Stimulated activated naive B cell treated with anti-CD40 and anti-IgM and Interleukin-4, amounts not matched to agents 10 μg/mL and 1 μg/mL and 100 μg/mL, for 72 hours (primary cell): ENCODE measurements around the gene LAMB4.

Experiments used
- ATAC-seq, 2 donors: fragments of 150-1000 bp; cut with Tn5 transposase; replicated peaks; 2 replicates each; pipeline ENCODE4 v1.10.0; 2021; ENCODE audit warnings: moderate library complexity in 1 of 2
- DNase-seq: peaks from one replicate; pipeline ENCODE4 v3.0.0; 2021
- H3K27ac Mint-ChIP-seq: one replicate; pipeline ENCODE4 v1.8.0; 2022; ENCODE audit warnings: mild to moderate bottlenecking, mixed read lengths
- H3K27me3 Mint-ChIP-seq, 2 donors: one replicate each; pipeline ENCODE4 v1.8.0; 2022; ENCODE audit warnings: mixed read lengths in 2 of 2
- H3K36me3 Mint-ChIP-seq, 2 donors: one replicate each; pipeline ENCODE4 v1.8.0; 2022; ENCODE audit warnings: mixed read lengths in 2 of 2, mild to moderate bottlenecking in 1 of 2
- H3K4me1 Mint-ChIP-seq, 2 donors: one replicate each; pipeline ENCODE4 v1.8.0; 2022; ENCODE audit warnings: mixed read lengths in 2 of 2, mild to moderate bottlenecking in 1 of 2
- H3K4me3 Mint-ChIP-seq, 2 donors: one replicate each; pipeline ENCODE4 v1.8.0; 2022; ENCODE audit warnings: mild to moderate bottlenecking in 2 of 2, mixed read lengths in 2 of 2, moderate library complexity in 1 of 2
- H3K9me3 Mint-ChIP-seq, 2 donors: one replicate each; pipeline ENCODE4 v1.8.0; 2022; ENCODE audit warnings: mixed read lengths in 2 of 2, mild to moderate bottlenecking in 1 of 2

LAMB4 gene

DNA sequence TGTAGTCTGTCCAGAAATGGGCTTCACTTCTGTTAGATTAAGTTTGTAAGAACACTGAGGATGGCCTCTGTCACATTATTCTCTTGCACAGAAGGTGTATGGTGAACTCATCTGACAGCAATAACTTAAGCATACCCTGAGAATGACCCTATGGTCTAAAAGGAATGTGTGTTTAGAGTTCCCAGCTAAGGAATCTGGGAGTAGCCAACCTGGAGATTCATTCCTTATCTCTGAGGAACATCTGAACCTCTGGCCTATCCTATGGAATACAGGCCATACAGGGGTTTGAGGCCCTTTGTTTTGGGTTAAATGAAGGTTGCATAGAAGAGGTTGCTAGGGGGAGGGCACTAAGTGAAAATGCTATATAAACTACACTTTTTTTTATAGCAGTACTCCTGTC lies 41.4 kb downstream of the LAMB4 start:
- no peak overlapping the region for H3K27ac Mint-ChIP-seq
- H3K27me3 Mint-ChIP-seq, result peaks cover 6 to 8% of the 10 kb centered on the region in 2 donors
- H3K4me3 Mint-ChIP-seq, result no peak overlapping the region
- ATAC-seq, result no peak
- peaks cover 2% of the 10 kb centered on the region in 2 donors for H3K4me1 Mint-ChIP-seq
- no peak for DNase-seq
- no peaks in the 10 kb centered on the region for H3K9me3 Mint-ChIP-seq
- H3K36me3 Mint-ChIP-seq, result no peaks in the 10 kb centered on the region

- peaks cover 6 to 8% of the 10 kb centered on the region in 2 donors for H3K27me3 Mint-ChIP-seq
- no peak for ATAC-seq
- no peaks in the 10 kb centered on the region for H3K36me3 Mint-ChIP-seq
- no peak overlapping the region for H3K4me3 Mint-ChIP-seq
- DNase-seq, result no peak
- peaks cover 2 to 3% of the 10 kb centered on the region in 2 donors for H3K4me1 Mint-ChIP-seq
- no peaks in the 10 kb centered on the region for H3K9me3 Mint-ChIP-seq
- no peak overlapping the region for H3K27ac Mint-ChIP-seq
Measured at GRCh38 chr7:108087778-108088177, 42.4 kb downstream of the LAMB4 start.

- Mint-ChIP-seq H3K36me3 (no peaks in the 10 kb centered on the region), H3K27me3 (peaks cover 6 to 8% of the 10 kb centered on the region in 2 donors), H3K9me3 (peaks cover 0 to under 1% of the 10 kb centered on the region in 2 donors), H3K27ac (no peak overlapping the region), H3K4me1 (peaks cover 2 to 3% of the 10 kb centered on the region in 2 donors), H3K4me3 (no peak overlapping the region)
- DNase-seq (no peak), ATAC-seq (no peak)
Measured at GRCh38 chr7:108086962-108087361, 43.2 kb downstream of the LAMB4 start.

DNA sequence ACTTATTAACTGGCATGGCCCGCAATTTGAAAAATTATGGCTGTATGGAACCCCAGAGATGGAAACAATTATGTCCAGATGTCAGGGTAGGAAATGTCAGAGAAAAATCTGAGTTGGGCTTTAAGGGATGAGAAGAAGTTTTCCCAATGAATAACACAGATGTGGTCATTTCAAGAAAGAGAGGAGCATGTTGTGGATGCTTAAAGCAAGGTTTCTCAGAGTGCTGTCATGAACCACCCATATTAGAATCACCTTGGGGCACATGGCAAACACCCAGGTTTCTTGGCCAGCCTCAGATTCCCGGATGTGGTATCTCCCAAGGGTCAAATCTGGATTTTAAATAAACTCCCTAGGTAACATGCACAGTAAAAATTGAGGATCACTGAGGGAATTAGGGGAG lies 43.6 kb downstream of the LAMB4 start:
- peaks cover 2 to 4% of the 10 kb centered on the region in 2 donors for H3K9me3 Mint-ChIP-seq
- no peak overlapping the region for H3K4me3 Mint-ChIP-seq
- H3K4me1 Mint-ChIP-seq, result peaks cover 2 to 3% of the 10 kb centered on the region in 2 donors
- no peak overlapping the region for H3K27ac Mint-ChIP-seq
- no peak for DNase-seq
- H3K27me3 Mint-ChIP-seq, result peaks cover 7 to 9% of the 10 kb centered on the region in 2 donors
- ATAC-seq, result no peak
- H3K36me3 Mint-ChIP-seq, result peaks cover under 1 to 1% of the 10 kb centered on the region in 2 donors

- H3K9me3 Mint-ChIP-seq, result peaks cover 7 to 9% of the 10 kb centered on the region in 2 donors
- DNase-seq (no peak), ATAC-seq (no peak)
- peaks cover 7 to 11% of the 10 kb centered on the region in 2 donors for H3K27me3 Mint-ChIP-seq
- H3K4me3 Mint-ChIP-seq, result no peak overlapping the region
- H3K36me3 Mint-ChIP-seq, result peaks cover 2 to 5% of the 10 kb centered on the region in 2 donors
- peak overlapping the region; percentile 43 for H3K27ac Mint-ChIP-seq
- peaks cover 2 to 3% of the 10 kb centered on the region in 2 donors for H3K4me1 Mint-ChIP-seq
Measured at GRCh38 chr7:108083980-108084379, 46.2 kb downstream of the LAMB4 start.

- no peak overlapping the region for H3K4me3 Mint-ChIP-seq
- H3K27me3 Mint-ChIP-seq, result peaks cover 7 to 11% of the 10 kb centered on the region in 2 donors
- H3K9me3 Mint-ChIP-seq, result peaks cover 7 to 9% of the 10 kb centered on the region in 2 donors
- ATAC-seq (no peak), DNase-seq (no peak)
- H3K36me3 Mint-ChIP-seq, result peaks cover 2 to 5% of the 10 kb centered on the region in 2 donors
- peaks cover 2 to 3% of the 10 kb centered on the region in 2 donors for H3K4me1 Mint-ChIP-seq
- H3K27ac Mint-ChIP-seq, result no peak overlapping the region
Measured at GRCh38 chr7:108079648-108080591, 50.2 kb downstream of the LAMB4 start.

- DNase-seq (no peak), ATAC-seq (no peak)
- H3K4me1 Mint-ChIP-seq, result peaks cover 2 to 3% of the 10 kb centered on the region in 2 donors
- no peak overlapping the region for H3K27ac Mint-ChIP-seq
- peaks cover 7 to 9% of the 10 kb centered on the region in 2 donors for H3K9me3 Mint-ChIP-seq
- H3K36me3 Mint-ChIP-seq, result peaks cover 2 to 5% of the 10 kb centered on the region in 2 donors
- H3K27me3 Mint-ChIP-seq, result peaks cover 7 to 11% of the 10 kb centered on the region in 2 donors
- no peak overlapping the region for H3K4me3 Mint-ChIP-seq
Measured at GRCh38 chr7:108079276-108079647, 50.9 kb downstream of the LAMB4 start.

DNA sequence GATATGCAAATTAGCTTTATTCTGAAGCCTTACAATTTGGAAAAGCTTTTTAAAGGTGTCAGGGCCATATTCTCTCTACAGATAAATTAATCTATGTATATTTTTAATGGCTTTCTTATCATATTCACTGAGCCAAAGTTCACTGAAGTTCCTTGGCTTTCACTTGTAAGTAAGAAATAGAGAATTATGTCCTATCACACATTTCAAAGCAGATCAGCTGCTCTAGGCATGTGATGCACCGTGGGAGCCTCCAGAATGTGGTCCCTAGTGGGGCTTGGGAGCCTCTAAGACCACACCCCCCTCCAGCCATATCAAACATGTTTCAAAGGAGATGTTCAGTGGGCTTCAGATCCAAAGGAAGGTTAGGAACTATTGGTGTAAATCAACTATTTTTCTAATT lies 51.5 kb downstream of the LAMB4 start:
- DNase-seq (no peak), ATAC-seq (no peak)
- Mint-ChIP-seq H3K36me3 (peaks cover 2 to 5% of the 10 kb centered on the region in 2 donors), H3K9me3 (peaks cover 7 to 9% of the 10 kb centered on the region in 2 donors), H3K27me3 (peaks cover 7 to 11% of the 10 kb centered on the region in 2 donors), H3K4me1 (peaks cover 0 to under 1% of the 10 kb centered on the region in 2 donors), H3K27ac (no peak overlapping the region), H3K4me3 (no peak overlapping the region)

- ATAC-seq (no peak), DNase-seq (no peak)
- H3K4me1 Mint-ChIP-seq, result no peaks in the 10 kb centered on the region
- H3K36me3 Mint-ChIP-seq, result peaks cover 2 to 5% of the 10 kb centered on the region in 2 donors
- H3K27ac Mint-ChIP-seq, result no peak overlapping the region
- no peak overlapping the region for H3K4me3 Mint-ChIP-seq
- peaks cover 7 to 9% of the 10 kb centered on the region in 2 donors for H3K9me3 Mint-ChIP-seq
- H3K27me3 Mint-ChIP-seq, result peaks cover 7 to 11% of the 10 kb centered on the region in 2 donors
Measured at GRCh38 chr7:108078211-108078673, 51.9 kb downstream of the LAMB4 start.

DNA sequence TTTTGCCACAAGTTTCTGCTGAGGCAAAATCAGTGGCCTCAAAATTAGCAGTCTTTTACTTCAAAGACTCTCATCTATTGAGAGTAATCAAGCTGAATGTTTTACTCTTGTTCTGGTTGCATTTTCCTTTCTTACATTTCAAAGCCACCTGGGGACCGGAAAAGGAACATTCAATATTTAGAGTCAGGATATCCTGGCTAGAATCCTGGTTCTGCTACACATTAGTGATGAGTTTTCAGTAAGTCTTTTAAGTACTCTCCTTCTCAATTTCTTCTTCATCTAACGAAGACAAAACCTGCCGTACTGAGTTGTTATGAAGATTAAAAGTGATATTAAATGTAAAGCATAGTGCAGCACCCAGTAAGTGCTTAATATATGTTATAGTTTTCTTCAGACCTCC lies 52.5 kb downstream of the LAMB4 start:
- Mint-ChIP-seq H3K27ac (no peak overlapping the region), H3K9me3 (peaks cover 7 to 9% of the 10 kb centered on the region in 2 donors), H3K4me3 (no peak overlapping the region), H3K4me1 (no peaks in the 10 kb centered on the region), H3K27me3 (peaks cover 7 to 11% of the 10 kb centered on the region in 2 donors), H3K36me3 (peaks cover 2 to 5% of the 10 kb centered on the region in 2 donors)
- DNase-seq (no peak), ATAC-seq (no peak)

DNA sequence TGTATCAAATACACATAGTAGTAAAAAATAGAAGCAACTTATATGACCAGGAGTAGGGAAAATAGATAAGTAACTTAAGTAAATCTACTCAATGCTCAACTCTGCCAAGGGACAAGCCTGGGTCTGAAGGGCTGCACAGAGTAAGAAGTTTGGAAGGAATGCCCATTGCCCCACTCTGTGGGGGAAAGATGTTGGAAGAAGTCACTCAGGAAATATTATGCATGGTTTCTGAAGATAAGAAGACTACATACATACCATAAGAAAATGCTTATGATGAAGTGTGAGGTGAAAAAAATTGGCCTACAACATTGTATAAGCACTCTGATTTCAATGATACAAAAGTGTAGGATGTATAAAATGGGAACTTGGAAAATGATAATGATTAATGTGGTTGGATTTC lies 54.0 kb downstream of the LAMB4 start:
- peaks cover under 1 to 1% of the 10 kb centered on the region in 2 donors for H3K9me3 Mint-ChIP-seq

DNA sequence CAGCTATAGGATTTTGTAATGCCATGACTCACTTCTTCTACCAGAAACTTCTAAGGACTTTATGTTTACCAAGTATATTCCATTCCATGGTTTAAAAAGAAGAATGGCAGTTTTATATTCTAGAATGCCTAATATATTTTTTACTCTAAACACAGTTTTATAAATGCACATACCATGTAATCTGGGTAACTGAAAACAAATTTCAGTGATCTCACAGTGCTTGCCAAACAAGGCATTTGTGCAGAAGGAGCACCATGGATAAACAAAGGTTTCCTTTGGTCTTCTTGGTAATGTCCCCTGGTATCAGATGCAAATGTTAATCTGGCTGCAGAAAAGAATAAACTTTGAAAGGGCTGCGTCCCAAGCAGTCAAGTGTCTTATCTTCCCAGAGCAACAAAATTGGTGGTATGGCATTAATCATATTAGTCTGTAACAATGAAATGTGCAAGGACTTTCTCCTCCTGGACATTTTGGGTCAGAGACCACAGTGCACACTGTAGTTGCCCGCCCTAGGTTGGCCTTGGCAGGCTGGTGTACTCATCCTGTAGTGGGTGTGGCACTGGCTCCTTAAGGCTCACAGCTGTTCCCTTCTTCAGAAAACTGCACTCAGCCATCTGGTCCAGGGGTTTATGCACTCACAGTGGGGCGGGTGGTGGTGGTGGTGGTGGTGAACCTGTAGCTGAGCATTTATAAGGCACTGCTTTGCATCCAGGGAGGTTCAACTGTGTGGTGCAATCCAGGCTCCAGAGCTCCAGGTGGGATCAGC lies 56.7 kb downstream of the LAMB4 start:
- peaks cover 0 to 5% of the 10 kb centered on the region in 2 donors for H3K4me1 Mint-ChIP-seq
- ATAC-seq (no peak), DNase-seq (no peak)
- no peaks in the 10 kb centered on the region for H3K9me3 Mint-ChIP-seq
- H3K27me3 Mint-ChIP-seq, result peaks cover 0 to 3% of the 10 kb centered on the region in 2 donors
- H3K4me3 Mint-ChIP-seq, result no peak overlapping the region
- no peak overlapping the region for H3K27ac Mint-ChIP-seq
- no peaks in the 10 kb centered on the region for H3K36me3 Mint-ChIP-seq

More for the DNA sequence above, 54.0 kb downstream of the LAMB4 start:
- H3K4me1 Mint-ChIP-seq, result peaks cover 0 to 5% of the 10 kb centered on the region in 2 donors
- DNase-seq (no peak), ATAC-seq (no peak)
- no peak overlapping the region for H3K4me3 Mint-ChIP-seq
- peaks cover 0 to 3% of the 10 kb centered on the region in 2 donors for H3K27me3 Mint-ChIP-seq
- peaks cover 0 to under 1% of the 10 kb centered on the region in 2 donors for H3K36me3 Mint-ChIP-seq
- H3K27ac Mint-ChIP-seq, result no peak overlapping the region

GRCh38 chr7:108072739-108073138 lies 57.4 kb downstream of the LAMB4 start:
- no peak overlapping the region for H3K4me3 Mint-ChIP-seq
- ATAC-seq (no peak), DNase-seq (no peak)
- peaks cover 0 to 3% of the 10 kb centered on the region in 2 donors for H3K27me3 Mint-ChIP-seq
- H3K9me3 Mint-ChIP-seq, result no peaks in the 10 kb centered on the region
- H3K36me3 Mint-ChIP-seq, result no peaks in the 10 kb centered on the region
- no peak overlapping the region for H3K27ac Mint-ChIP-seq
- peaks cover 0 to 5% of the 10 kb centered on the region in 2 donors for H3K4me1 Mint-ChIP-seq

GRCh38 chr7:108072116-108072515 lies 58.0 kb downstream of the LAMB4 start:
- no peaks in the 10 kb centered on the region for H3K9me3 Mint-ChIP-seq
- H3K4me1 Mint-ChIP-seq, result peaks cover 0 to 5% of the 10 kb centered on the region in 2 donors
- no peak overlapping the region for H3K4me3 Mint-ChIP-seq
- H3K27me3 Mint-ChIP-seq, result peaks cover 0 to 3% of the 10 kb centered on the region in 2 donors
- ATAC-seq (no peak), DNase-seq (no peak)
- no peaks in the 10 kb centered on the region for H3K36me3 Mint-ChIP-seq
- no peak overlapping the region for H3K27ac Mint-ChIP-seq
